Tibial artery (tissue), 4 donors: ENCODE measurements around the gene STIM2.

Experiments used
- DNase-seq, 2 donors: peaks; one replicate each; pipeline ENCODE4 v3.0.0-alpha.2; 2019
- H3K27ac ChIP-seq, 2 donors: fragments of 200-600 bp; sonication (generic) in 1 of 2; 1 replicate in 1 of 2; 2 replicates in 1 of 2; pipeline ENCODE4 v1.5.1; 2018 to 2019; ENCODE audit warnings: mild to moderate bottlenecking in 1 of 2
- H3K27me3 ChIP-seq, 2 donors: fragments of 200-600 bp; sonication (generic) in 1 of 2; one replicate each; pipeline versions ENCODE4 v1.5.1 to v1.6.0; 2016 to 2019
- H3K36me3 ChIP-seq, 3 donors: fragments of 200-600 bp; sonication (generic) in 2 of 3; one replicate each; pipeline ENCODE4 v1.5.1; 2016 to 2019; ENCODE audit warnings: mild to moderate bottlenecking in 2 of 3
- H3K4me1 ChIP-seq, 4 donors: fragments of 200-600 bp; sonication (generic) in 2 of 4; 1 replicate in 3 of 4; 2 replicates in 1 of 4; pipeline ENCODE4 v1.5.1; 2016 to 2019
- H3K4me3 ChIP-seq, 2 donors: fragments of 200-600 bp; sonication (generic) in 1 of 2; 1 replicate in 1 of 2; 2 replicates in 1 of 2; pipeline ENCODE4 v1.5.1; 2018 to 2019; ENCODE audit warnings: mild to moderate bottlenecking in 2 of 2
- H3K9me3 ChIP-seq, 3 donors: fragments of 200-600 bp; sonication (generic) in 1 of 3; one replicate each; pipeline ENCODE4 v1.5.1; 2016 to 2019
- intact Hi-C: fragments of 100-400 bp; cut with DNase I; formaldehyde crosslinking; loops from one replicate; pipeline ENCODE4 v1.15.0; 2023; ENCODE audit warnings: low total_unique reads
- TF ChIP-seq, protein P1 (sequence below), 2 experiments: fragments of 200-600 bp in 1 of 2; fragments of 450-650 bp in 1 of 2; IDR thresholded peaks; one replicate each; pipeline ENCODE4 v1.5.1; 2017 to 2019; ENCODE audit warnings: antibody characterized with exemption in 2 of 2, mild to moderate bottlenecking in 1 of 2, moderate library complexity in 1 of 2

STIM2 gene

GRCh38 chr4:26819026-26819425 is 41.6 kb upstream of the STIM2 start:
- Histone ChIP-seq H3K4me3 (no peak overlapping the region), H3K27me3 (no peaks in the 10 kb centered on the region), H3K36me3 (no peaks in the 10 kb centered on the region), H3K9me3 (no peaks in the 10 kb centered on the region), H3K27ac (no peak overlapping the region), H3K4me1 (no peaks in the 10 kb centered on the region)
- no peak for DNase-seq
- TF ChIP-seq, protein P1, sequence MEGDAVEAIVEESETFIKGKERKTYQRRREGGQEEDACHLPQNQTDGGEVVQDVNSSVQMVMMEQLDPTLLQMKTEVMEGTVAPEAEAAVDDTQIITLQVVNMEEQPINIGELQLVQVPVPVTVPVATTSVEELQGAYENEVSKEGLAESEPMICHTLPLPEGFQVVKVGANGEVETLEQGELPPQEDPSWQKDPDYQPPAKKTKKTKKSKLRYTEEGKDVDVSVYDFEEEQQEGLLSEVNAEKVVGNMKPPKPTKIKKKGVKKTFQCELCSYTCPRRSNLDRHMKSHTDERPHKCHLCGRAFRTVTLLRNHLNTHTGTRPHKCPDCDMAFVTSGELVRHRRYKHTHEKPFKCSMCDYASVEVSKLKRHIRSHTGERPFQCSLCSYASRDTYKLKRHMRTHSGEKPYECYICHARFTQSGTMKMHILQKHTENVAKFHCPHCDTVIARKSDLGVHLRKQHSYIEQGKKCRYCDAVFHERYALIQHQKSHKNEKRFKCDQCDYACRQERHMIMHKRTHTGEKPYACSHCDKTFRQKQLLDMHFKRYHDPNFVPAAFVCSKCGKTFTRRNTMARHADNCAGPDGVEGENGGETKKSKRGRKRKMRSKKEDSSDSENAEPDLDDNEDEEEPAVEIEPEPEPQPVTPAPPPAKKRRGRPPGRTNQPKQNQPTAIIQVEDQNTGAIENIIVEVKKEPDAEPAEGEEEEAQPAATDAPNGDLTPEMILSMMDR (IDR thresholded peaks at IDR 0.05): no peak
- intact Hi-C loops: no loop called here

GRCh38 chr4:26819478-26820095 is 41.1 kb upstream of the STIM2 start:
- H3K27ac ChIP-seq: no peak overlapping the region
- TF ChIP-seq, protein P1 (IDR thresholded peaks at IDR 0.05): no peak
- no peaks in the 10 kb centered on the region for H3K9me3 ChIP-seq
- intact Hi-C loops: no loop called here
- no peak for DNase-seq
- no peaks in the 10 kb centered on the region for H3K4me1 ChIP-seq
- H3K36me3 ChIP-seq: no peaks in the 10 kb centered on the region
- H3K27me3 ChIP-seq: no peaks in the 10 kb centered on the region
- no peak overlapping the region for H3K4me3 ChIP-seq

DNA sequence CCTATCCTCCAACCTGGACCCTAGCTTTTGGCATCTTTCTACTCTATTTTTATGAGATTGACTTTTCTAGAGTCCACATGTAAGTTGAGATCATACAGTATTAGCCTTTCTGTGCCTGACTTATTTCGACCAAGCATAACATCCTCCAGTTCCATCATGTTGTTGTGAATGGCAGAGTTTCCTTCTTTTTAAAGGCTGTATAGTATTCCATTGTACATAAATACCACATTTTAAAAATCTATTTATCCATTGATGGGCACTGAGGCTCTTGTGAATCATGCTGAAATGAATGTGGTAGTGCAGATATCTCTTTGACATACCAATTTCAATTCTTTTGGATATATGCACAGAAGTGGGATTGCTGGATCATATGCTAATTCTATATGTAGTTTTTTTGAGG is 40.3 kb upstream of the STIM2 start:
- TF ChIP-seq, protein P1 (IDR thresholded peaks at IDR 0.05): no peak

GRCh38 chr4:26821031-26821430 is 39.6 kb upstream of the STIM2 start:
- intact Hi-C loops: no loop called here
- Histone ChIP-seq H3K4me3 (no peak overlapping the region), H3K27ac (no peak overlapping the region), H3K9me3 (no peaks in the 10 kb centered on the region), H3K27me3 (no peaks in the 10 kb centered on the region), H3K36me3 (no peaks in the 10 kb centered on the region), H3K4me1 (no peaks in the 10 kb centered on the region)
- DNase-seq: no peak
- TF ChIP-seq, protein P1 (IDR thresholded peaks at IDR 0.05): no peak

More for the DNA sequence above, 40.3 kb upstream of the STIM2 start:
- no peaks in the 10 kb centered on the region for H3K36me3 ChIP-seq
- H3K4me1 ChIP-seq: no peaks in the 10 kb centered on the region
- no peak for DNase-seq
- no peak overlapping the region for H3K27ac ChIP-seq
- intact Hi-C loops: no loop called here
- H3K27me3 ChIP-seq: no peaks in the 10 kb centered on the region
- H3K4me3 ChIP-seq: no peak overlapping the region
- no peaks in the 10 kb centered on the region for H3K9me3 ChIP-seq

- no peak overlapping the region for H3K27ac ChIP-seq
- intact Hi-C loops: no loop called here
Measured at GRCh38 chr4:26821677-26822503, 38.8 kb upstream of the STIM2 start.

More at GRCh38 chr4:26821677-26822503, 38.8 kb upstream of the STIM2 start:
- DNase-seq: no peak
- Histone ChIP-seq H3K4me1 (no peaks in the 10 kb centered on the region), H3K27me3 (no peaks in the 10 kb centered on the region), H3K9me3 (no peaks in the 10 kb centered on the region), H3K4me3 (no peak overlapping the region), H3K36me3 (no peaks in the 10 kb centered on the region)
- TF ChIP-seq, protein P1 (IDR thresholded peaks at IDR 0.05): no peak
